ENCODE data around the gene SMYD3.

DNA sequence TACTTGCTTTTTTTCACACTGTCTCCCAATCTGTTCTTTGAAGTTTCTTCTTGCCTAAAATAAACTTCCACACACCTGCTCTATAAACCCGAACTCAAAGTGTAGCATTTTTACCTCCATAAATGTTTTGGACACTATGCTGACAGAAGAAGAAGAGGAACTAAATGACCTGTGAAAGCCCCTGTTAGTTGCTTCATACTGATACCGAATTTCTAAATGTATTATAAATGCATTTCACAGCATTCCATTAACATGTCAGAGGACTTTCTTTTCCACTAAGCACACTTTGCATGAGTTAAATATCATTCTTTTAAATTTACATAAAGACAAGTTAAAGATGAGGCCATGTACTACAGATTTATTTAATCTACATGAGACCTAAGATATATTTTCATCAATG is 281.0 kb downstream of the SMYD3 start:
- no peak for TF ChIP-seq POLR2A (IDR thresholded peaks at IDR 0.05)
- no peak for TF ChIP-seq CTCF (IDR thresholded peaks at IDR 0.05)

All from gastroesophageal sphincter (tissue), 3 donors.